ENCODE data around the gene TRMT1.
A peak's percentile ranks its signal among the peaks of the same experiment; 100 is the strongest.

The TRMT1 gene

GRCh38 chr19:13060964-13061927, 55.3 kb downstream of the TRMT1 start:
- no peak for TF ChIP-seq ZFX (IDR thresholded peaks at IDR 0.05)
- TF ChIP-seq CTCF (conservative IDR thresholded peaks at IDR 0.05): no peak; the same call in 1 of the 2 replicates
- H3K27ac ChIP-seq: peak overlapping the region; percentile 22; the same call in 1 of the 2 replicates

GRCh38 chr19:13060233-13060963, 56.1 kb downstream of the TRMT1 start:
- TF ChIP-seq CTCF (conservative IDR thresholded peaks at IDR 0.05) (no peak), ZFX (IDR thresholded peaks at IDR 0.05) (no peak)
- H3K27ac ChIP-seq: peak overlapping the region; percentile 4; the same call in 1 of the 2 replicates

DNA sequence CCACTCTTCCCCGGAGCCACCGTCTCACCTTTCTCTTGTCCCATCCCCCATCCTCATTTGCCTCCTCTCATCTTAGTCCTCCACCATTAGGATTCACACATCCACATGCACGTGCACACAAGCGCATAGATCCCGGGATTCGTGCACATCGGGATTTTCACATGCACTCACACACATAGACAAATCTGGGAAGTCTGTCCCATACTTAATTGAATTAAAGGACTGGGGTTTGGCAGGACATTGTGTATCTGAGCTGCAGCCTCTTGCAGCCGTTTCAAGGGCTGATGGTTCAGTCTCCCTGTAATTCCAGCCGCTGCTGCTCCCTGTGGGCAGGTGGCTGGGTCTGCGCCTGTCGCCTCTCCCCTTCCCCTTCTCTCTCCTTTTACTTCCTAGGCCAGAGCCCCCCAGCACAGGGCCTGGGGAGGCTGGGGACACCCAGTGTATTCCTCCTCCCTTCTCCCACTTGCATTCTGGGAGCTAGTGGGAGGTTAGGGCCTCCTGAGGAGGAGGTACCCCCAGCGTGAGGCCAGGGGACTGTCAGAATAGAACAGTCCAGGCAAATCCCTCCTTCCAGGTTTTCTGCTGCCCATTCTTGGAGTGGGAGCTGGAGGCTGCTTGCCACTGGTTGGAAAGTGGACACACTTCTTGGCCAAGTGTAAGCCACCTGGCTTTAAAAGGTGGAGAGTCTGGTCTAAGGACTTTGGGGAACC, 57.4 kb downstream of the TRMT1 start:
- no peak for TF ChIP-seq ZFX (IDR thresholded peaks at IDR 0.05)
- TF ChIP-seq CTCF (conservative IDR thresholded peaks at IDR 0.05): no peak
- H3K27ac ChIP-seq: peak overlapping the region; percentile 68

GRCh38 chr19:13057744-13058143, 58.8 kb downstream of the TRMT1 start:
- H3K27ac ChIP-seq: peak overlapping the region; percentile 68
- TF ChIP-seq ZFX (IDR thresholded peaks at IDR 0.05): no peak
- TF ChIP-seq CTCF (conservative IDR thresholded peaks at IDR 0.05): no peak

- peak overlapping the region; percentile 68 for H3K27ac ChIP-seq
- TF ChIP-seq ZFX (IDR thresholded peaks at IDR 0.05) (no peak), CTCF (conservative IDR thresholded peaks at IDR 0.05) (no peak)
Observed at GRCh38 chr19:13057147-13057572, 59.4 kb downstream of the TRMT1 start.

DNA sequence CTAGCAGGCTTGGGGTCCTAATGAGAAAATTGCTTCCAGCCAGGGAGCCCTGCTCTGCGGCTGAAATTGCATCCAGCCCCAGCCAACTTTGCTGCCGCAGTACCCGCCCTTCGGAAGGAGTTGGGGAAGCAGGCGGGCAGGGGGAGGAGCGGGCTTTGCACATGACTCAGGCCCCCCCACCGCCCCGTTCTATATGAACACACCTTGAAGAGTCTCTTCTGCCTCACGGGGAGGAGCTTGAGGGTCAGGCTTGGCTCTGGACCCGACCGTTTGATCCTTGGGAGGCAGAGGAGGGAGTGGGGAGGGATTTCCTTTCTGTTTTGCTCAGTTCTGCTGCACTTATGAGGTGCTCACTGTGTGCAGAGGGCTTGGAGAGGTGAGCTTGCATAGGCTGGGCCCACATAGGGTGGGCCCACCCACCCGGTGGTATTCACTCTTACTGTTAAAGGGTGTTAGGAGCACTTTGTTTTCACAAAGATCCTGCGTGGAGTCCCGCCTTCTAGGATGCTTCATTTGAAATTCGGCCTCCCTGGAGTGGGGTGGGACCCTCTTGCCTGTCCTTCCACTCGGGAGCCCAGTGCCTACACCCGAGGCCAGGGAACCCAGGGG, 60.4 kb downstream of the TRMT1 start:
- peak overlapping the region; percentile 68 for H3K27ac ChIP-seq

More for the DNA sequence above, 60.4 kb downstream of the TRMT1 start:
- TF ChIP-seq ZFX (IDR thresholded peaks at IDR 0.05): no peak
- TF ChIP-seq CTCF (conservative IDR thresholded peaks at IDR 0.05): no peak

Data from C4-2B (cell line).